HG03378 (cell line): Measurements from ENCODE around the gene COPRS.
"Not testable (repeated sequence)": the region's sequence is repeated elsewhere in the genome, so short reads cannot be mapped to it uniquely, and the experiment has no call there.

Source experiments
- ATAC-seq: cut with Tn5 transposase; IDR thresholded peaks from one replicate; pipeline ENCODE4 v1.9.1; 2021; ENCODE audit warnings: mild to moderate bottlenecking, moderate library complexity; ENCODE audit not compliant: unreplicated experiment

Gene COPRS

GRCh38 chr17:31845291-31845690 is 13.8 kb downstream of the COPRS start:
- ATAC-seq = no peak

- no peak for ATAC-seq
These were observed 15.8 kb downstream of the COPRS start for GRCh38 chr17:31843070-31843745.

DNA sequence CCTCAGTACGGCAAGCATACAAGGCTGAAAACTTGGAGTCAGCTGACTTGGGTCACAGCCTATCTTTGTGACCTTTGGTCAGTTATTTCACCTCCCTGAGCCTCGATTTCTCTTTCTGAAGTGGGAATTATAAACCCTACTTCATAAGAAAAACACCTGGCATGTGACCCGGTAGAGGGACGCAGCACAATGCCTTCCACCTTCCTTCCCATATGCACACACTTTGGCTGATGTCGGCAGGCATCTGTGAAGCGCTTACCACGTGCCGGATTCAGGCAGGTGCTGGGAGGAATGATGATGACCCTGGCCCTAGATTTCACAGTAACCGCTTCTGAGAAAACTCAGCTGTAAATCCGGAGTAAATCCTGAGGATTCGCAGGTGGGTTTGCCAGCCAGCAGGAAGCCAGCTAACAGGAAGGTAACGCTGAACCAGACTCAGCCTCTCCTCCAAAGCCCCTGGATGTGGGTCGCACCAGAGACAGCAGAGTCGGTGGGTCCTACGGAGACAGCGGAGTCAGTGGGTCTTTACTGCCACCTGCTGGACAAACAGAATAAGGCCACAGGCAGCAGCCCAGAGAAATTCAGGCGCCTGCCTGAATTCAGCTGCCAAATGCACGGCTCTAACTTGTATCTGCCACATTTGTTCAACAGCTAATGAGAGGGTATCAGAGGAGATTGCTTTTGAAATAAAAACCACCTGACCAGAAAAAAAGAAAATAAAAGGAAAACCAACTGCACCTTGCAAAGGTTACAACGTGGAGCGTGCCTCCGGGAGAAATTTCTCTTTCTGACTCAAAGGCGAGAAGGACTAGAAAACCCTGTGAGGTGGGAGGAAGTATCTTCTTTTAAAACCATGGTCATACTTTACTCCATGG is 16.6 kb downstream of the COPRS start:
- ATAC-seq = no peak

DNA sequence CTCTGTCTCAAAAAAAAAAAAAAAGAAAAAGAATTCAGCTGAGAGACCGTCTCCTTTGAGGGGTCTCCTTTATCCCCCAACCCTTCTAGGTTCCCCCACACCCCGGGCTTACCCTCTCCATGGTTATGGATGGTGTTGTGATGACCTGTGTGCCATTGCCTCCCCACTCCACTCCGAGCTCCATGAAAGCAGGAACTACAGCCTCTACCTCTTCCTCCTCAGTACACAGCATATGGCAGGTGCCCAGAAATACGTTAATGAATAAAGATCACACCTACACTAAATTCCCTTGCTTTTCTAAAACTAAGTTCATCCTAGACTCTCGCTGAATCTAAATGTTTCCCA is 17.2 kb downstream of the COPRS start:
- no peak for ATAC-seq

DNA sequence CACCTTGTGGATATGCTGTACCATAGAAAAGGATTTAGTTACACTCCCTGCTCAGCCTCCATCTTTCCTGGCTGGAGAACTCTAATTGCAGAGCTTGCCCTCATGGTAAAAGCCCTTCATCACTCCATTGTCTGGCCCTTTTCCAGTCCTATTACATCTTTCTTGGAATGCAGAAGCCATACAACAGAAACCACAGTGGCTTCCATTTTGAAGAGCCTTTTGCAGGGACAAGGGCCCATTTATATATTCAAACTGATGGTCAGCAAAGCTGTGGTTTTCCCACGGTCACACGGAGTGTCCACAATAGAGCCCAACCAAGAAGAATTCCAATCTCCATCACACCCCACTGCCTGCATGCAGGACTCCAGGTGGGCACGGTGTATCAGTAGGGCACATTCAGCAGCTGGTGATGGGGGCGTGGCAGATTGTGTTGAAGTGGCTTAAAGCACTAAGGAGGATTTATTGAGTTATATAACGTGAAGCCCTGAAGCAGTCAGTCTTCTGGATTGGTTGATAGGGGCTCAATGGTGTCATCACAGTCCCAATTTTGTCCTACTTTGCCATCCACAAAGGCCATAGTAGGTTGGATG is 20.3 kb downstream of the COPRS start:
- ATAC-seq = no peak

- no peak for ATAC-seq
These were observed 23.1 kb downstream of the COPRS start for GRCh38 chr17:31835984-31836383.

GRCh38 chr17:31834448-31834847 is 24.6 kb downstream of the COPRS start:
- ATAC-seq = no peak

GRCh38 chr17:31832746-31833145 is 26.3 kb downstream of the COPRS start:
- ATAC-seq = no peak

DNA sequence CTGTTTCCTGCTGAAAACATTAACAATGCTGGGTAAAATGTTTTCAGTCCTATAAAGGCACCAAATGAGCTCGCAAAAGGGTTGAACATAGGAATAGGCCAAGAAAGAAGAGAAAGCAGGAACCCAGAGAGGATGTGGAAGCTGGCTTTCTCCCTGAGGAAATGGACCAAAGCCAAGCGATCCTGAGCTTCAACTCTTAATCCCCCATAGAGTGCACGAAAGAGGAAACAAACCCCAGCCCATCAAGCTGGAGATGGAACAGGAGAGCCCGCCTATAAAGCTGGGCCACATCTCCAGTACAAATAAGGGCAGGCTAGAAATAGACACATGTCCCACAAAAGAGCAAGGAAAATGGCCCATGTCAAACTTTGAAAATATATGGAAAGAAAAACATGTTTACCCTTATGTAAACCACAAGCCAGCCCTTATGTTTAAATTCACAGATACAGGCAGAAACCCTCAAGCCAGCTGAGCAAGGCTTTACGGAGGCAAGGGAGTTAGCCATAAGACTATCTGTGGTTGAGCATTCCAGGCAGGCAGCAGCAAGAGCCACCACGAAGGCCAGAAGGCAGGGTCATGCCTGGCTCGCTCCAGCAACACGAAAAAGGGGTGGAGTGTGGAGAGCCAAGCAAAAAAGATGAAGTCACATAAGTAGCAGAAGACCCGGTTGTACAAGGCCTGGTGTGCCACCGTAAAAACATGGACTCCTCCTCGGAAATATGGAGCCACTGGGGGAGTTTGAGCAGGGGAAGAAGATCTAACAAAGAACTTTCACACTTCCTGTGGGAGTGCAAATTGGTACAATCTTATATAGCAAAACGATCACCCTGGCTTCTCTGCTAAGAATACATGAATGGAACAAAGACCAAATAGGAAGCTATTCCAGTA is 27.8 kb downstream of the COPRS start:
- ATAC-seq = no peak

DNA sequence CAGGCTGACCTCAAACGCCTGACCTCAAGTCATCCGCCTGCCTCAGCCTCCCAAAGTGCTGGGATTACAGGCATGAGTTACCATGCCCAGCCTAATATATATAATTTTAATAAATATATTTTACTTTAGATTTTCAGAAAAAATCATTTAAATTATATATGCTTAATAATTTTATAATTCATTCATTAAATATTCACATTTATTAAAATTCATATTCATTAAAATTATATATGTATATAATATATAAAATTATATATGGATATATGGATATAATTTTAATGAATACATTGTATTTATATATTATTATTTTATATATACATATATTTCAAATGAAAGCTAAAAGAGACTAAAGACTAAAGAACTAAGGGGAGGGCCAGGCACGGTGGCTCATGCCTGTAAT is 29.4 kb downstream of the COPRS start:
- ATAC-seq = no peak

DNA sequence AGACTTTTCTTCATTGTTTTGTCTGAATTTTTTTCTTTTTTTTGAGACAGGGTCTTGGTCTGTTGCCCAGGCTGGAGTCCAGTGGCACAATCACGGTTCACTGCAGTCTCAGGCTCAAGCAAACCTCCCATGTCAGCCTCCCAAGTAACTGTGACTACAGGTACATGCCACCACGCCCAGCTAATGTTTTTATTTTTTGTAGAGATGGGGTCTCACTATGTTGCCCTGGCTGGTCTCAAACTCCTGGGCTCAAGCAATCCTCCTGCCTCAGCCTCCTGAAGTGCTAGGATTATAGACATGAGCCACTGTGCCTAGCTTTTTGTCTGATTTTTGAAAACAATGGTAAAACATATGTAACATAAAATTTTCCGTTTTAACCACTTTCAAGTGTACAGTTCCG is 30.1 kb downstream of the COPRS start:
- not testable (repeated sequence) for ATAC-seq

DNA sequence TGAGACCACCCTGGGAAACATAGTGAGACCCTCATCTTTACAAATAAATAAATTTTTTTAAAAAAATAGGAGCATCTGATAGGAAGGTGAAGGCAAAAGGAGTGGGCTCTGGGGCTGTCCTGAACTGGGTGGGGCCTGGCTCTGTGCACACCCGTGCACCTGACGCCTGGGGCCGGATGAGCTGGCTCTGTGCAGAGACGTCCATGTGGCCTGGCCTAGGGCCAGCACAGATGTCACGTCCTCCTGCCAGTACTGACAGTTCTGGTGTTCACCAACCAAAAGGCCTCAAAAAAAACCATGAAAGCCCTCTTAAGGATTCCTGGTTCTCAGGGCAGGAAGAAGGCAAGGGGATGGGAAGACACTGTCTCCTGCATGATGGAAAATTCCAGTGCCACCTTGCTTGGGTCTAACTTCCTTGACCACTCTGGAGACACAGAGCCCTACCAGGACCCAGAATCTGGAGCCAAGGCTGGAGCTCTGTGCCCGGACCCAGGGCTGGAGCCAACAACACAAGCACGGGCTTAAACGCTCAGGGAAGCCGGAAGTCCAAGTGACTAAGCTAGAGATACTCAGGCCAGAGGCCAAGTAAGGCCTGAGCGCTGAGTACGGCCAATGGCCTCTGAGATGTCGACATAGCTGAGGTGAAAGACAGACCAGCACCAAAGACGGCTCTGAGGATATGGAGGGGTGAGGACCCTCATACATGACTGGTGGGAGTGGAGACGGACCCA is 32.9 kb downstream of the COPRS start:
- no peak for ATAC-seq

- ATAC-seq = no peak
These were observed 34.2 kb downstream of the COPRS start for GRCh38 chr17:31824766-31825360.

DNA sequence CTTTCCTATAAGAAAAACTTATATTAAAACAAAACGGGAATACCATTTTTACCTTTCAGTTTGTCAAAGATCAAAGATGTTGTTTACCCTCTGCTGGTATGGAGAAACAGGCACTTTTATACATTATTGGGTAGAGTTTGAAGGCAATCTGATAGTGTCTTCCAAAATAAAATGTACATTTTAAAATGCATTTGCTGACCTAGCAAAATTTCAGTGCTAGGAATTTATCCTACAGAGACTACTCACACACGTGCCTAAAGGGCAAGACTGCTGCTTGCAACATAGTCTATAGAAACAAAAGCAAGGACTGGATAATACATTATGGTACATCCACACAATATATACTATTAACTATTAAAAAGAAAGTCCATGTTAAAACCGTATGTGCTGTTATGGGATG is 36.0 kb downstream of the COPRS start:
- no peak for ATAC-seq

DNA sequence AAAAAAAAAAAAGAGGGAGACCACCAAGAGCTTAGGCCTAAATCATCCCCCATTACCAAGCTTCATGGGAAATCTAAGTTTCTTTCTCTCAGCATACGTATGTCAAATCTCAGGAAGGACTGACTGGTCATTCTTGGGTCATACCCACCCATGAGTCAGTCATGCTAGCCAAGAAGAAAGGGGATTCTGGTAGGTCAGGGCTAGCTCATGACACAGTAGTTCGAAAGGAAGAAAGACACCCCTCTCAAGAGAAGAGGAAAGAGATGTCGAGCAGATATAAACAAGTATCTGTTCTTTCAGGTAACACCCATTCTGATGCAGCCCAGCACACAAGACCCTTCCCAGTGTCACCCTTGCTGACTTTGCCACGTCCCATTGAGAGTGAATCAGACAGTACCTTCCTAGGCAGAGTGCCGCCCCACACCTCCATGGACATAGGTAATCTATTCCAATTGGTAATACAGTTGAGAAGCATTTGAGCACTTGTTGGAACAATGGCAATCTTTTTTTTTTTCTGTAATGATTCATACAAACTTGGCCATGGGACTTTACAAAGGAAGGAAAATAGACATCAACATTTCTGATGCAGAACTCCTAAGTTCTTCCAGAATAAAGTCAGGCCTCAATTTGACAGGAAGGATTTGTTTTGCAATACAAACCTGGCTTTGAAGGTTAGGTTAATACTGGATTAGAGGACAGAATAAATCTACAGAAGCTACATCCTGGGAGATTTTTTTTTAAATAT is 38.2 kb downstream of the COPRS start:
- ATAC-seq = no peak

DNA sequence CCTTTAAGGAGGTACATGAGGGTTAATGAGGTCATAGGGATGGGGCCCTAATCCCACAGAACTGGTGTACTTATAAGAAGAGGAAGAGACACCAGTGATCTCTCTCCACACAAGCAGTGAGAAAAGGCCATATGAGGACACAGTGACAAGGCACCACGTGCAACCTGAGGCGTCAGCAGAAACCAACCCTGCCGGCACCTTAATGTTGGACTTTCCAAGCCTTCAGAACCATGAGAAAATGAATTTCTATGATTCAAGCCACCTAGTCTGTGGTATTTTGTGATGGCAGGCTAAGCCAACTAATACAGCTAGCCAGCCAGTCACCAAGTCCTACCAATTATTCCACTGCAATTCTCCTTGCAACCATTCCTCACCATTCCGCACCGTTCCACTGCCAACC is 39.5 kb downstream of the COPRS start:
- no peak for ATAC-seq

DNA sequence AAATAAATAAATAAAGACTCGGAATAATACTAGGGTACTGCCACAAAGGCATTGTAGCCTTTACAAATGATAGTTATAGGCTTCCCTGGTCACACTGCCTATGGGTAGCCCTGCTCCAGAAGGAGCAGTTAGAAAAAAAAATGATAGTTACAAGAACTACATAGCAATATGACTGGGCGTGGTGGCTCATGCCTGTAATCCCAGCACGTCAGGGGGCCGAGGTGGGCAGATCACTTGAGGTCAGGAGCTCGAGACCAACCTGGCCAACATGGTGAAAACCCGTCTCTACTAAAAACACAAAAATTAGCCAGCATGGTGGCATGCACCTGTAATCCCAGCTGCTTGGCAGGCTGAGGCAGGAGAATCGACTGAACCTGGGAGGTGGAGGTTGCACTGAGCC is 40.2 kb downstream of the COPRS start:
- not testable (repeated sequence) for ATAC-seq

- ATAC-seq = no peak
These were observed 43.8 kb downstream of the COPRS start for GRCh38 chr17:31815212-31815730.

GRCh38 chr17:31811101-31811500 is 47.9 kb downstream of the COPRS start:
- no peak for ATAC-seq
